ENCODE data around the gene UNC45A.
"Not testable (repeated sequence)": the region's sequence is repeated elsewhere in the genome, so short reads cannot be mapped to it uniquely, and the experiment has no call there.

DNA sequence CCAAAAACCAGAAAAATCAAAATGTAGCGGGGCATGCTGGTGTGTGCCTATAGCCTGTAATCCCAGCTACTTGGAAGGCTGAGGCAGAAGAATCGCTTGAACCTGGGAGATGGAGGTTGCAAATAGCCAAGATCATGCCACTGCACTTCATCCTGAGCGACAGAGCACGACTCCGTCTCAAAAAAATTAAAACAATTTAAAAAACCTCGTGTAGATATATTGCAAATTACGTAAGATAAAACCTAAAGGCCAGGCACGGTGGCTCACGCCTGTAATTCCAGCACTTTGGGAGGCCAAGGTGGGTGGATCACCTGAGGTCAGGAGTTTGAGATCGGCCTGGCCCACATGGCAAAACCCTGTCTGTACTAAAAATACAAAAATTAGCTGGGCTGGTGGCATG, 8.3 kb upstream of the UNC45A start:
- TF ChIP-seq, protein P1, sequence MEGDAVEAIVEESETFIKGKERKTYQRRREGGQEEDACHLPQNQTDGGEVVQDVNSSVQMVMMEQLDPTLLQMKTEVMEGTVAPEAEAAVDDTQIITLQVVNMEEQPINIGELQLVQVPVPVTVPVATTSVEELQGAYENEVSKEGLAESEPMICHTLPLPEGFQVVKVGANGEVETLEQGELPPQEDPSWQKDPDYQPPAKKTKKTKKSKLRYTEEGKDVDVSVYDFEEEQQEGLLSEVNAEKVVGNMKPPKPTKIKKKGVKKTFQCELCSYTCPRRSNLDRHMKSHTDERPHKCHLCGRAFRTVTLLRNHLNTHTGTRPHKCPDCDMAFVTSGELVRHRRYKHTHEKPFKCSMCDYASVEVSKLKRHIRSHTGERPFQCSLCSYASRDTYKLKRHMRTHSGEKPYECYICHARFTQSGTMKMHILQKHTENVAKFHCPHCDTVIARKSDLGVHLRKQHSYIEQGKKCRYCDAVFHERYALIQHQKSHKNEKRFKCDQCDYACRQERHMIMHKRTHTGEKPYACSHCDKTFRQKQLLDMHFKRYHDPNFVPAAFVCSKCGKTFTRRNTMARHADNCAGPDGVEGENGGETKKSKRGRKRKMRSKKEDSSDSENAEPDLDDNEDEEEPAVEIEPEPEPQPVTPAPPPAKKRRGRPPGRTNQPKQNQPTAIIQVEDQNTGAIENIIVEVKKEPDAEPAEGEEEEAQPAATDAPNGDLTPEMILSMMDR (IDR thresholded peaks at IDR 0.05) = not testable (repeated sequence)
- TF ChIP-seq POLR2A (IDR thresholded peaks at IDR 0.05) = not testable (repeated sequence)

Measured in prostate gland (tissue), 2 donors.